HG03135 (cell line): Measurements from ENCODE around the gene BCAT1.
"Not testable (repeated sequence)": the region's sequence is repeated elsewhere in the genome, so short reads cannot be mapped to it uniquely, and the experiment has no call there.

ENCODE experiments used
- ATAC-seq: cut with Tn5 transposase; IDR thresholded peaks from one replicate; pipeline ENCODE4 v1.9.1; 2021; ENCODE audit warnings: mild to moderate bottlenecking, moderate library complexity; ENCODE audit not compliant: unreplicated experiment

Gene BCAT1

GRCh38 chr12:24960222-24960855 is 11.4 kb upstream of the BCAT1 start:
- no peak for ATAC-seq

GRCh38 chr12:24956351-24956750 is 7.5 kb upstream of the BCAT1 start:
- not testable (repeated sequence) for ATAC-seq

GRCh38 chr12:24955853-24956252 is 7.0 kb upstream of the BCAT1 start:
- ATAC-seq = no peak

GRCh38 chr12:24955389-24955788 is 6.5 kb upstream of the BCAT1 start:
- no peak for ATAC-seq

- no peak for ATAC-seq
These were observed 5.4 kb upstream of the BCAT1 start for GRCh38 chr12:24954261-24954660.

GRCh38 chr12:24952389-24952788 is 3.5 kb upstream of the BCAT1 start:
- no peak for ATAC-seq

GRCh38 chr12:24950231-24950834 is 1.4 kb upstream of the BCAT1 start:
- ATAC-seq = peak; percentile 44

GRCh38 chr12:24948420-24948756 is 513 bp downstream of the BCAT1 start:
- peak; percentile 31 for ATAC-seq

- ATAC-seq = no peak
These were observed 1.1 kb downstream of the BCAT1 start for GRCh38 chr12:24947541-24948419.

- no peak for ATAC-seq
These were observed 3.1 kb downstream of the BCAT1 start for GRCh38 chr12:24945845-24946244.

- no peak for ATAC-seq
These were observed 3.9 kb downstream of the BCAT1 start for GRCh38 chr12:24945039-24945438.

GRCh38 chr12:24944601-24944975 is 4.3 kb downstream of the BCAT1 start:
- ATAC-seq = no peak

GRCh38 chr12:24943947-24944600 is 4.8 kb downstream of the BCAT1 start:
- ATAC-seq = no peak

GRCh38 chr12:24940157-24940556 is 8.7 kb downstream of the BCAT1 start:
- no peak for ATAC-seq

GRCh38 chr12:24939551-24939950 is 9.3 kb downstream of the BCAT1 start:
- ATAC-seq = not testable (repeated sequence)

- no peak for ATAC-seq
These were observed 10.6 kb downstream of the BCAT1 start for GRCh38 chr12:24938341-24938740.

- ATAC-seq = no peak
These were observed 11.2 kb downstream of the BCAT1 start for GRCh38 chr12:24937553-24938244.

GRCh38 chr12:24933694-24934407 is 15.1 kb downstream of the BCAT1 start:
- ATAC-seq = no peak

GRCh38 chr12:24931666-24932405 is 17.1 kb downstream of the BCAT1 start:
- ATAC-seq = peak; percentile 92

- ATAC-seq = no peak
These were observed 18.9 kb downstream of the BCAT1 start for GRCh38 chr12:24929953-24930352.
